Dedifferentiated amniotic fluid mesenchymal stem cell (primary cell): ENCODE data around the gene DNAJC4.

ENCODE experiments used
- DNase-seq: peaks from one replicate; pipeline ENCODE4 v3.0.0-alpha.2; 2016; ENCODE audit errors: extremely low spot score

The DNAJC4 gene

GRCh38 chr11:64208086-64208795 lies 22.1 kb upstream of the DNAJC4 start:
- no peak for DNase-seq

DNA sequence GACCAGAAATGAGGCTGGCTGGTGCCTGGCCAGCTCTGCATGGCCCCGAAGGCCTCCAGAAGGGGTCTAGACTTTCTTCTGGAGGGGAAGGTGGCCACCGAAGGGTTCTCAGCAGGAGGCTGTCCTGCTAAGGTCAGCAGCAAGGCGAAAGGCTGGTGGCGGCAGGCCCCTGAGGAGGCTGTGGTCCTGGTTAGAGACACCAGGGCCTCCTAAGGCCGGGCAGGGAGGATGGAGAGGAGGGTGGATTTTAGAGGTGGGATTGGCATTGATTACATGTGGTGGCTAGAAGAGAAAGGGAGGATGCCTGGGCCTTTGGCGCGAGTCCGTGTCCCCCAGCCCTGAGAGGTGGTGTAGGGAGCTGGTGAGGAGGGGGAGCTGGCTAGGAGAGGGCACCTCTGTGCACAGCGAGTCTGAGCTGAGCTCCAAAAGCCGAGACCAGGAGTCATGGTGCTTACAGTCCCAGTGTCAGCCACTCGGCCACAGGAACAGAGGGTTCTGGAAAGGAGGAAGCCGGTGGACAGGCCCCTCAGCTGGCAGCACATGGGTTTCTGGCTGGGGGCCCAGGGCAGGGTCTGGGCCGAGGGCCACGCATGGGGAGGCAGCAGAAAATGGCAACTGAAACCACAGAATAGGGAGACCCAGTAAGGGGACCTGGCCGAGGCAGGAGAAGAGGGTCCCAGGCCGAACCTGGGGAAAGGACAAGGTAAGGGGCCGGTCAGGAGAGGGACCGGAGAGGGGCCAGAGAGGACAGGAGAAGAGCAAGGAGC lies 21.4 kb upstream of the DNAJC4 start:
- DNase-seq, result no peak

DNA sequence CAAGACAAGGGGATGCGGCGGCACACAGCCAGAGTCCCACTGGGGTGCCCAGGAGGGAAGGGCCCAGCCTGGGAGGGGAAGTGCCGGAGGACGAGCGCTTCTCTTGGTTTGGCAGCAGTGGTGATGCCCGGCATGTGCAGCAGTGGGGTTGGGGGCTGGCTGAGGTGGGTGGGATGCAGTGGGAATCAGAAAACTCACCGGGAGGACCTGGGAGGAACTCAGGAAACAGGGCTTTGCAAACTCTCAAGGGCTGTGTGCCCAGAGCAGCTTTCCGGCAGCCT lies 20.8 kb upstream of the DNAJC4 start:
- no peak for DNase-seq

GRCh38 chr11:64210301-64211020 lies 19.9 kb upstream of the DNAJC4 start:
- DNase-seq, result no peak

- no peak for DNase-seq
Measured at GRCh38 chr11:64211181-64211872, 19.0 kb upstream of the DNAJC4 start.

- DNase-seq, result no peak
Measured at GRCh38 chr11:64216879-64217278, 13.5 kb upstream of the DNAJC4 start.

GRCh38 chr11:64218628-64219353 lies 11.6 kb upstream of the DNAJC4 start:
- DNase-seq, result no peak

GRCh38 chr11:64219354-64219684 lies 11.0 kb upstream of the DNAJC4 start:
- no peak for DNase-seq

DNA sequence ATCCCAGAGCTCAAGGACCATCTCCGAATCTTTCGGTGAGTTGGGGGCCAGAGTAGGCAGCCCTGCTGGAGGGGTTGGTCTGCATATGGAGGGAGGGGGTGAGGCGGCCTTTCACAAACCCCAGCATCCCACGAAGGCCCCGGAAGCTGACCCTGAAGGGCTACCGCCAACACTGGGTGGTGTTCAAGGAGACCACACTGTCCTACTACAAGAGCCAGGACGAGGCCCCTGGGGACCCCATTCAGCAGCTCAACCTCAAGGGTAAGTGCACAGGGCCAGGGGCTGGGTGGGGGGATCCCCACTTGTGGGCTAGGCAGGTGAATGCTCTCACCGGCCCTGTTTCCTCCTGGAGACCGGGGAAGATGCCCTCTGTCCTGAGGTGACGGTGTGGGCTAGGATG lies 10.6 kb upstream of the DNAJC4 start:
- DNase-seq, result no peak

DNA sequence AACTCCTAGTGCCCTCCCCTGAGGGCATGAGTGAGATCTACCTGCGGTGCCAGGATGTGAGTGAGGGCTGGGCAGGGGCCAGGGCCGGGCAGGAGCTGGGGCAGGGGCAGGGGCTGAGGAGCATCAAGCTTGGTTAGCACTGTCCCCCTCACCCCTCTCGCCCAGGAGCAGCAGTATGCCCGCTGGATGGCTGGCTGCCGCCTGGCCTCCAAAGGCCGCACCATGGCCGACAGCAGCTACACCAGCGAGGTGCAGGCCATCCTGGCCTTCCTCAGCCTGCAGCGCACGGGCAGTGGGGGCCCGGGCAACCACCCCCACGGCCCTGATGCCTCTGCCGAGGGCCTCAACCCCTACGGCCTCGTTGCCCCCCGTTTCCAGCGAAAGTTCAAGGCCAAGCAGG lies 10.1 kb upstream of the DNAJC4 start:
- DNase-seq, result no peak

GRCh38 chr11:64220798-64221197 lies 9.6 kb upstream of the DNAJC4 start:
- DNase-seq, result no peak

DNA sequence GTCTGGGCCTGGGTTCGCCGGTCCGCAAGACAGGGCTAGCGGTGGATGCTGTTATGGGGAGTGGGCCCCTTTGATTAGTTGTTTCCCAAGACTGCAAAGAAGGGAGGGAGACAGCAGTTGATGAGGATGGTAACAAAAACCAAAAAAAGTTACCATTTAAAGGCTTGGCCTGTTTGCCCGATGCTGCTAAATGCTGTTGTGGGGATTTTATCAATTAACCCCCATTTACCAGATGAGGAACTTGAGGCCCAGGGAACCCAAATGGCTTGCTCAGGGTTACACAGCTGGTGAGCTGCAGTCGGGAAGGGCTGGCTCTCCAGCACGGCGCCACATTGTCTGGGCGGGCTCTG lies 7.7 kb upstream of the DNAJC4 start:
- DNase-seq, result no peak

GRCh38 chr11:64223001-64223651 lies 7.2 kb upstream of the DNAJC4 start:
- no peak for DNase-seq

DNA sequence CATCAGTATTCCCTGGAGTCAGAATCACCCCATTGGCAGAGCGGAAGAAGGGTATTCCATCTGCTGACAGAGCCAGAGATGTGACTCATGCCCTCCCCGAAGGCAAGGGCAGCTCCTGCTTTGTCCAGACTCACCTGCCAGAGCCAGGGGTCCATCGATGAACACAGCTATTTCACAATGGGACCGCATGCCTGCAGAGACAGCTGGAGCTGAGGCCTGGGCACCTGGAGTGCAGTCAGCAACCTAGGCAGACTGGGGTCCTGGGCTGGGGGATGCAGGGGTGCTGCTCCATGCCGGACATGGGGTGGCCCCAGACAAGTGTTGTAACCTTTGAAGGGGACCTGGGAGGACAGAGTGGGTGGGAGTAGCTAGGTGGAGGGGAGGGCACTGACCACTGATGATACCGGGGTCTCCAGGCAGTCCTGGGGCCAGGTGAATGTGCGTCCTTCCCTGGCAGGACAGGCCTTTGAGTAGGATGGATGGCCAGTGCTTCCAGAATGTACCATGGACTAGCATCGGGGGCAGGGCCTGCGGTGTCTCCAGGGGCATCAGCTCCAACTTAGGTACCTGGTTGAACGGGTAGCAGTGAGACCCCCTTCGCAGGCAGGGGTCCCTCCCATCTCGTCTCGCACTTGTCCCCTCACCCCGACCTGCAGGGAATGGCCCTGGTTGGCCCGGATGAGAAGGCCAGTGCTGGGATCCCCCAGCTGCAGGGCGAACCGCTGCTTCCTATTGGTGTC lies 6.0 kb upstream of the DNAJC4 start:
- DNase-seq, result no peak

GRCh38 chr11:64224891-64225607 lies 5.3 kb upstream of the DNAJC4 start:
- no peak for DNase-seq

- peak; percentile 69 for DNase-seq
Measured at GRCh38 chr11:64225608-64226506, 4.5 kb upstream of the DNAJC4 start, which contains the start of the genes NUDT22 and TRPT1. Gene NUDT22, plus strand, starts transcription at chr11:64226274. Its CDS starts 379 bp downstream, at chr11:64226653. Gene TRPT1, minus strand, starts transcription at chr11:64226186. Its CDS starts 326 bp downstream, at chr11:64225860.

GRCh38 chr11:64226507-64227051 lies 3.8 kb upstream of the DNAJC4 start:
- DNase-seq, result no peak

DNA sequence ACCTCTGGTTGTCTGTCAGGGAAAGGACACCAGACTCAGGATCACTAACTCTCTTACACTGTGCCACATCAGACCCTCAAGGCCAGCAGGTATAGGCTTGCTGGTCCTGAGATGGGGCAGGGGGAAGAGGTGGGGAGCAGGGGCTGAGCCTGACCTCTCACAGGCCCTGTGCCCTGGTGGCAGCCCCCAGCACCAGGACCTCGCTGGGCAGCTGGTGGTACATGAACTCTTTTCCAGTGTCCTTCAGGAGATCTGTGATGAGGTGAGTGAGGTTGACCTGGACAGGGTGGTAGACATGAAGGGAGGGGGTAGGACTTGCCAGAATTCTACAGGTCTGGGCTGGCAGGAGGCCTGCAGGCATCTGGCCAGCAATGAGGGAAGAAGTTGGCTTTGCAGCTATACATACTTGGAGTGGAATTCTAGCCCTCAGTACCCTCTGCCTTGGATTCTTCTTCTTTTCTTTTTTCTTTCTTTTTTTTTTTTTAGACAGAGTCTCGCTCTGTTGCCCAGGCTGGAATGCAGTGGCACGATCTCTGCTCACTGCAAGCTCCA lies 2.9 kb upstream of the DNAJC4 start:
- no peak for DNase-seq
